A673 (cell line): Measurements from ENCODE around the gene AQP12B.
"Not testable (repeated sequence)": the region's sequence is repeated elsewhere in the genome, so short reads cannot be mapped to it uniquely, and the experiment has no call there.

Experiments
- EZH2 ChIP-seq: fragments of 200-600 bp; sonication (generic); IDR thresholded peaks from 2 replicates; pipeline ENCODE4 v1.6.1; 2017; ENCODE audit warnings: borderline replicate concordance, low read depth, mild to moderate bottlenecking, mixed read lengths, antibody characterized with exemption, low read length; ENCODE audit not compliant: poor library complexity, severe bottlenecking
- TF ChIP-seq, protein P1 (sequence below): fragments of 300-800, 200-600 bp; sonication (generic); conservative IDR thresholded peaks from 2 replicates; pipeline ENCODE4 v1.5.1; 2017; ENCODE audit warnings: low read depth, mild to moderate bottlenecking, antibody characterized with exemption, low read length, moderate library complexity, mixed read lengths

DNA sequence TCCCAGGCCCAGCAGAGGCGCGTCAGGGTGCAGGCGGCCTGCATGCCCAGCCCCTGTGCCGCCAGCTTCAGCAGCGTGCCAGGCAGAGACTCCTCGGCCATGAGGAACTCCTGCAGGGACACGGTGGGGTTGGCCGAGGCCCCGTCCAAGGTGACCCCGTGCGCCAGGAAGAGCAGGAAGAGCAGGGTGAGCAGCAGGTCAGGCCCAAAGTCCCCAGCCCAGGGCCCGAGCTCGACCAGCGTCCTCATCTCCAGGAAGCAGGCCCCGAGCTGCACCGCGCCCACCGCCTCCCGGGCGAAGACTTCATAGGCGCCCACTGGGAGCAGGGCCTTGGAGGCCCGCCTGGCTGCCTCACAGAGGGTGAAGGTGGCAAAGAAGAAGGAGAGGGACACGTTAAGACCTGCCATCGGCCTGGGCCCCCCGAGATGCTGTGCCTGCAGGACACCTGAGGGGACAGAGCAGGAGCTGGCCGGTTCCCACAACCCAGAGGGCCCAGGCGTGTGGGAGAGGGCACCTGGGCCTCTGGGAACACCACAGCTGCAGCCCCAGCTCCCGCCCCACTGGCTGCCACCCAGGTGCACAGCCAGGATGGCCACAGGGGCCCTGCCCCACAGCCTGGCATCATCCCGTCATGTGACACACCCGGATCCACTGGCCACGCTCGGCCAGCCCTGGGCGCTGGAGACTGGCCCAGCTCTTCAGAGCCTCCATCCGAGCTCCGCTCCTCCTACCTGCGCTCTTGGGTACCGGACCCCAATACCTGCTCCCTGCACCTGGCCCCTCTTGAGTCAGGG is at the start of gene AQP12B:
- TF ChIP-seq EZH2, result not testable (repeated sequence)
- TF ChIP-seq, protein P1, sequence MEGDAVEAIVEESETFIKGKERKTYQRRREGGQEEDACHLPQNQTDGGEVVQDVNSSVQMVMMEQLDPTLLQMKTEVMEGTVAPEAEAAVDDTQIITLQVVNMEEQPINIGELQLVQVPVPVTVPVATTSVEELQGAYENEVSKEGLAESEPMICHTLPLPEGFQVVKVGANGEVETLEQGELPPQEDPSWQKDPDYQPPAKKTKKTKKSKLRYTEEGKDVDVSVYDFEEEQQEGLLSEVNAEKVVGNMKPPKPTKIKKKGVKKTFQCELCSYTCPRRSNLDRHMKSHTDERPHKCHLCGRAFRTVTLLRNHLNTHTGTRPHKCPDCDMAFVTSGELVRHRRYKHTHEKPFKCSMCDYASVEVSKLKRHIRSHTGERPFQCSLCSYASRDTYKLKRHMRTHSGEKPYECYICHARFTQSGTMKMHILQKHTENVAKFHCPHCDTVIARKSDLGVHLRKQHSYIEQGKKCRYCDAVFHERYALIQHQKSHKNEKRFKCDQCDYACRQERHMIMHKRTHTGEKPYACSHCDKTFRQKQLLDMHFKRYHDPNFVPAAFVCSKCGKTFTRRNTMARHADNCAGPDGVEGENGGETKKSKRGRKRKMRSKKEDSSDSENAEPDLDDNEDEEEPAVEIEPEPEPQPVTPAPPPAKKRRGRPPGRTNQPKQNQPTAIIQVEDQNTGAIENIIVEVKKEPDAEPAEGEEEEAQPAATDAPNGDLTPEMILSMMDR, result not testable (repeated sequence)
